BJ (cell line): ENCODE results near the gene GOLGA2. TPM values are rescaled to one million over a fixed set of nuclear protein-coding genes. Genes with fewer than 3 reads are reported as not detected.

Experiments
- CTCF ChIA-PET: fragments of 350-600 bp; formaldehyde crosslinking; extraction: SDS; loops from one replicate; lab custom pipeline; 2021; ENCODE audit warnings: antibody characterized with exemption, inconsistent platforms; lab: Yijun Ruan, JAX
- POLR2A ChIA-PET: fragments of 300-600 bp; sonication (Branson Sonifier 250); formaldehyde crosslinking; extraction: SDS; loops from one replicate; lab custom pipeline; 2021; ENCODE audit warnings: antibody characterized with exemption; lab: Charles Lee
- DNase-seq: peaks from one replicate; pipeline ENCODE4 v3.0.0-alpha.2; 2011; ENCODE audit warnings: low read depth
- H3K27me3 ChIP-seq: 2 replicates; pipeline ENCODE4 v1.6.0; 2011; ENCODE audit warnings: low read length; ENCODE audit not compliant: control insufficient read depth, insufficient read depth
- H3K36me3 ChIP-seq: 2 replicates; pipeline ENCODE4 v1.5.1; 2011; ENCODE audit warnings: low read length; ENCODE audit not compliant: control insufficient read depth, insufficient read depth
- H3K4me3 ChIP-seq: 2 replicates; pipeline ENCODE4 v1.5.1; 2011; ENCODE audit warnings: low read depth, mild to moderate bottlenecking, control low read depth, low read length
- polyA minus RNA-seq: library from RNA; depleted of rRNA, polyadenylated mRNA; stranded (reverse); fragments of >200 nt; gene quantifications from 2 replicates; pipeline ENCODE4 v1.2.3, GENCODE V29; 2011; rRNA and poly(A)+ RNA removed
- polyA plus RNA-seq: library from polyadenylated mRNA; depleted of rRNA; stranded (reverse); fragments of >200 nt; gene quantifications from 2 replicates; pipeline ENCODE4 v1.2.3, GENCODE V29; 2011; rRNA removed
- TF ChIP-seq, protein P1 (sequence below): IDR thresholded peaks from 2 replicates; pipeline ENCODE4 v1.5.1; 2011; ENCODE audit warnings: low read depth, mild to moderate bottlenecking, control low read depth, inconsistent platforms, low read length, moderate library complexity; ENCODE audit not compliant: insufficient read depth

Gene GOLGA2, protein sequence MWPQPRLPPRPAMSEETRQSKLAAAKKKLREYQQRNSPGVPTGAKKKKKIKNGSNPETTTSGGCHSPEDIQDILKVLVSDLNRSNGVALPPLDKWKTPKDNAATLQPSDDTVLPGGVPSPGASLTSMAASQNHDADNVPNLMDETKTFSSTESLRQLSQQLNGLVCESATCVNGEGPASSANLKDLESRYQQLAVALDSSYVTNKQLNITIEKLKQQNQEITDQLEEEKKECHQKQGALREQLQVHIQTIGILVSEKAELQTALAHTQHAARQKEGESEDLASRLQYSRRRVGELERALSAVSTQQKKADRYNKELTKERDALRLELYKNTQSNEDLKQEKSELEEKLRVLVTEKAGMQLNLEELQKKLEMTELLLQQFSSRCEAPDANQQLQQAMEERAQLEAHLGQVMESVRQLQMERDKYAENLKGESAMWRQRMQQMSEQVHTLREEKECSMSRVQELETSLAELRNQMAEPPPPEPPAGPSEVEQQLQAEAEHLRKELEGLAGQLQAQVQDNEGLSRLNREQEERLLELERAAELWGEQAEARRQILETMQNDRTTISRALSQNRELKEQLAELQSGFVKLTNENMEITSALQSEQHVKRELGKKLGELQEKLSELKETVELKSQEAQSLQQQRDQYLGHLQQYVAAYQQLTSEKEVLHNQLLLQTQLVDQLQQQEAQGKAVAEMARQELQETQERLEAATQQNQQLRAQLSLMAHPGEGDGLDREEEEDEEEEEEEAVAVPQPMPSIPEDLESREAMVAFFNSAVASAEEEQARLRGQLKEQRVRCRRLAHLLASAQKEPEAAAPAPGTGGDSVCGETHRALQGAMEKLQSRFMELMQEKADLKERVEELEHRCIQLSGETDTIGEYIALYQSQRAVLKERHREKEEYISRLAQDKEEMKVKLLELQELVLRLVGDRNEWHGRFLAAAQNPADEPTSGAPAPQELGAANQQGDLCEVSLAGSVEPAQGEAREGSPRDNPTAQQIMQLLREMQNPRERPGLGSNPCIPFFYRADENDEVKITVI
- polyA plus RNA-seq = 86.6 and 91.1 TPM in 2 replicates
- polyA minus RNA-seq = 52.6 and 60.6 TPM in 2 replicates

DNA sequence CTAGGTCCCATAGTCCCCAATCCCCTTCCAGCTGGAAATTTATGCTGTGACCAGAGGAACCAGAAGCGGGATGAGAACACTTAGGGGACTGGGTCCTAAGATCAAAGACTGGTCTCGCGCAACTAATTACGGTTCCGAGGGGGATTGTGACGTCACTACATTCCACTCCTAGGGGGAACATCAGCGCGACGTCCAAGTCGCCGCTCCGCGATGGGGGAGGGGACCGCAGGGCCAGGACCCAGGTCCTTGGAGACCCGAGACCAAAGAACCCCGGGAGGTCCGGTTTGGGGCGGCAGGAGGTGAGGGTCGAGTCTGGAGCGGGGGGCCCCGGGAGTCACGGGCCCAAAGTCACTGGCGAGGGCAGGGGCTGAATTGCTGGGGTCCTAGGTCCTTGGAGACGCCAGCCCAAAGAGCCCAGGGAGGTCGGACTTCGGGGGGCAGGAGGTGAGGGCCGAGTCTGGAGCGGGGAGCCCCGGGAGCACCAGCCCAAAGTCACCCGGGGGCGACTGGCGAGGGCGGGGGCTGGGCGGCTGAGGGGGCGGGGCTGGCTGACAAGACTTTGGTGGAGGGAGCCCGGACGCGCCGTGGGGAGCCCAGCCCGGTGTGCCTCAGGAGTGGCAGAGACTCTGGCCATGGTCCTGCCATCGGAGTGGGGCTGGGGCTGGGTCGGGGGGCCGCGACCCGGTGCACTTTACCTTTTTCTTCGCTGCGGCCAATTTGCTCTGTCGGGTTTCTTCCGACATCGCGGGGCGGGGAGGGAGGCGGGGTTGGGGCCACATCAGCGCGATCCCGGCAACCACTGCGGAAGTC, at the start of gene GOLGA2:
Gene GOLGA2, minus strand, starts transcription at position 810 of the 810 bp plus-strand sequence. Its CDS starts 31 bp downstream, at position 779.
- CTCF ChIA-PET = interaction anchor here (0.8 to 0.9 kb wide), 3 partner anchors 20 to 136 kb away, joined by 3 to 5 read pairs (median 5); no protein-coding TSS in a partner anchor
- POLR2A ChIA-PET = interaction anchor here (0.6 kb wide), 1 partner anchor 30 kb away, joined by 7 read pairs; no protein-coding TSS in a partner anchor

DNA sequence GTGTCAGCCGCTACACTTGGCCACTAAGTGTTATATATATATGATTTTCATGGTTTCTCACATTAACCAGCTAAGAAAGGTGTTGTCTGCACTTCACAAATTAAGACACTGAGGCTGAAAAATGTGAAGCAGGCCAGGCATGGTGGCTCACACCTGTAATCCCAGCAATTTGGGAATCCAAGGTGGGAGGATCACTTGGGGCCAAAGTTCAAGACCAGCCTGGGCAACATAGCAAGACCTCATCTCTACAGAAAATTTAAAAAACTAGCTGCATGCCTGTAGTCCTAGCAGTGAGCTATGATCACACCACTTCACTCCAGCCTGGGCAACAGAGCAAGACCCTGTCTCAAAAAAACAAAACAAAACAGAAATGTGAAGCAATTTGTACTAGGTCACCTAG, 48.6 kb upstream of the GOLGA2 start:
- no peak for DNase-seq
- ChIA-PET POLR2A (no interaction called here), CTCF (interaction anchor here (1.6 kb wide), 1 partner anchor 10 kb away, joined by 4 read pairs; no protein-coding TSS in a partner anchor)
- TF ChIP-seq, protein P1, sequence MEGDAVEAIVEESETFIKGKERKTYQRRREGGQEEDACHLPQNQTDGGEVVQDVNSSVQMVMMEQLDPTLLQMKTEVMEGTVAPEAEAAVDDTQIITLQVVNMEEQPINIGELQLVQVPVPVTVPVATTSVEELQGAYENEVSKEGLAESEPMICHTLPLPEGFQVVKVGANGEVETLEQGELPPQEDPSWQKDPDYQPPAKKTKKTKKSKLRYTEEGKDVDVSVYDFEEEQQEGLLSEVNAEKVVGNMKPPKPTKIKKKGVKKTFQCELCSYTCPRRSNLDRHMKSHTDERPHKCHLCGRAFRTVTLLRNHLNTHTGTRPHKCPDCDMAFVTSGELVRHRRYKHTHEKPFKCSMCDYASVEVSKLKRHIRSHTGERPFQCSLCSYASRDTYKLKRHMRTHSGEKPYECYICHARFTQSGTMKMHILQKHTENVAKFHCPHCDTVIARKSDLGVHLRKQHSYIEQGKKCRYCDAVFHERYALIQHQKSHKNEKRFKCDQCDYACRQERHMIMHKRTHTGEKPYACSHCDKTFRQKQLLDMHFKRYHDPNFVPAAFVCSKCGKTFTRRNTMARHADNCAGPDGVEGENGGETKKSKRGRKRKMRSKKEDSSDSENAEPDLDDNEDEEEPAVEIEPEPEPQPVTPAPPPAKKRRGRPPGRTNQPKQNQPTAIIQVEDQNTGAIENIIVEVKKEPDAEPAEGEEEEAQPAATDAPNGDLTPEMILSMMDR = no peak
- Histone ChIP-seq H3K27me3 (no peaks in the 10 kb centered on the region), H3K4me3 (no peak overlapping the region), H3K36me3 (peaks cover 9% of the 10 kb centered on the region)

More for the DNA sequence above, at the start of gene GOLGA2:
- TF ChIP-seq, protein P1 = no peak
- Histone ChIP-seq H3K27me3 (no peaks in the 10 kb centered on the region), H3K36me3 (peaks cover 14% of the 10 kb centered on the region), H3K4me3 (peak within 1 kb of the TSS; percentile 91)
- DNase-seq = no peak

DNA sequence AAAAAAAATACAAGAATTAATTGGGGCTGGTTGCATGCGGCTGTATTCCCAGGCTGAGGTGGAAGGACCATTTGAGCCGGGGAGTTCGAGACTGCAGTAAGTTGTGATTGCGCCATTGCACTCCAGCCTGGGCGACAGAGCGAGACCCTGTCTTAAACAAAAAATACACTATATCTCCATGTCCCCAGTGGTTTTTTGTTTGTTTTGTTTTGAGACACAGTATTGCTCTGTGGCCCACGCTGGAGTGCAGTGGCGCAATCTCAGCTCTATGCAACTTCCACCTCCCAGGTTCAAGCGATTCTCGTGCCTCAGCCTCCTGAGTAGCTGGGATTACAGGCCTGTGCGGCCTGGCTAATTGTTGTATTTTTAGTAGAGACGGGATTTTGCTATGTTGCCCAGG, 48.0 kb upstream of the GOLGA2 start:
- H3K36me3 ChIP-seq = peaks cover 9% of the 10 kb centered on the region
- ChIA-PET POLR2A (no interaction called here), CTCF (interaction anchor here (0.9 to 1.6 kb wide), 2 partner anchors 10 to 26 kb away, joined by 3 to 4 read pairs; no protein-coding TSS in a partner anchor)
- TF ChIP-seq, protein P1 = no peak
- H3K4me3 ChIP-seq = peak overlapping the region; percentile 64
- DNase-seq = no peak
- no peaks in the 10 kb centered on the region for H3K27me3 ChIP-seq

DNA sequence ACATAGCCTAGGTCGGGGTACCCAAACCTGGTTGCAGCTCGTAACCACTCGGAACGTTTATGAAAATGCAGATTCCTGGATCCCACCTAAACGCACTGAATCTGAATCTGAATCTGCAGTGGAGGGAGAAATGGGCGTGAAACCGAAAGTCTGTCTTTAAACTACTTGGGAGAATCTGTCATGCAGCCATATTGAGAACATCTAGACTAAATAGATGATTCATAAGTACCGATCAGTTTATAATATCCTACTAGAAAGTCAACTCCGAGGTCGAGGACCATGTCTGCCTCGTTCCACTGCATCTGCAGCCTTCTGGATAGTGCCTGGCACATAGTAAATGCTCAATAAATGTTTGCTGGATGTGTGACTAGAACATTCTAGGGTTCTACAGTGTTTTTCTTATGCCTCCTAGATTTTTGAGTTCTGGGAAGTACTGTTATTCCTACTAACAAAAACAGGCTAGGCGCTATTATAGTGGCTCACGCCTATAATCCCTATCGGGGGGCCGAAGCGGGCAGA, 47.5 kb upstream of the GOLGA2 start:
- peak overlapping the region; percentile 64 for H3K4me3 ChIP-seq
- CTCF ChIA-PET = interaction anchor here (0.9 kb wide), 1 partner anchor 26 kb away, joined by 3 read pairs; no protein-coding TSS in a partner anchor
- H3K36me3 ChIP-seq = peaks cover 8% of the 10 kb centered on the region
- H3K27me3 ChIP-seq = no peaks in the 10 kb centered on the region
- TF ChIP-seq, protein P1 = no peak
- POLR2A ChIA-PET = no interaction called here
- no peak for DNase-seq
